Endometrial microvascular endothelial cells (primary cell): Measurements from ENCODE around the gene MARCO. TPM values are rescaled to one million over a fixed set of nuclear protein-coding genes. Genes with fewer than 3 reads are reported as not detected.

ENCODE experiments used
- in situ Hi-C: cut with HindIII; loops from 2 replicates; pipeline ENCODE4 v1.10.0; 2017; ENCODE audit warnings: low sequenced_read_pairs, low pct_unique_long_range_greater_than_20kb; ENCODE audit errors: inconsistent ontology term
- total RNA-seq: library from RNA; depleted of rRNA; stranded (reverse); fragments of >200 nt; gene quantifications from one replicate; pipeline ENCODE4 v1.2.3, GENCODE V29; 2015; ENCODE audit errors: inconsistent ontology term

Gene MARCO, protein sequence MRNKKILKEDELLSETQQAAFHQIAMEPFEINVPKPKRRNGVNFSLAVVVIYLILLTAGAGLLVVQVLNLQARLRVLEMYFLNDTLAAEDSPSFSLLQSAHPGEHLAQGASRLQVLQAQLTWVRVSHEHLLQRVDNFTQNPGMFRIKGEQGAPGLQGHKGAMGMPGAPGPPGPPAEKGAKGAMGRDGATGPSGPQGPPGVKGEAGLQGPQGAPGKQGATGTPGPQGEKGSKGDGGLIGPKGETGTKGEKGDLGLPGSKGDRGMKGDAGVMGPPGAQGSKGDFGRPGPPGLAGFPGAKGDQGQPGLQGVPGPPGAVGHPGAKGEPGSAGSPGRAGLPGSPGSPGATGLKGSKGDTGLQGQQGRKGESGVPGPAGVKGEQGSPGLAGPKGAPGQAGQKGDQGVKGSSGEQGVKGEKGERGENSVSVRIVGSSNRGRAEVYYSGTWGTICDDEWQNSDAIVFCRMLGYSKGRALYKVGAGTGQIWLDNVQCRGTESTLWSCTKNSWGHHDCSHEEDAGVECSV
- total RNA-seq, result not detected

GRCh38 chr2:118942031-118942430 lies at the start of gene MARCO:
Gene MARCO (plus strand): TSS chr2:118942194. CDS start chr2:118942301, 107 bp downstream.
- in situ Hi-C loops, result no loop called here

GRCh38 chr2:118893100-118893499 lies 48.9 kb upstream of the MARCO start:
- in situ Hi-C loops, result no loop called here

DNA sequence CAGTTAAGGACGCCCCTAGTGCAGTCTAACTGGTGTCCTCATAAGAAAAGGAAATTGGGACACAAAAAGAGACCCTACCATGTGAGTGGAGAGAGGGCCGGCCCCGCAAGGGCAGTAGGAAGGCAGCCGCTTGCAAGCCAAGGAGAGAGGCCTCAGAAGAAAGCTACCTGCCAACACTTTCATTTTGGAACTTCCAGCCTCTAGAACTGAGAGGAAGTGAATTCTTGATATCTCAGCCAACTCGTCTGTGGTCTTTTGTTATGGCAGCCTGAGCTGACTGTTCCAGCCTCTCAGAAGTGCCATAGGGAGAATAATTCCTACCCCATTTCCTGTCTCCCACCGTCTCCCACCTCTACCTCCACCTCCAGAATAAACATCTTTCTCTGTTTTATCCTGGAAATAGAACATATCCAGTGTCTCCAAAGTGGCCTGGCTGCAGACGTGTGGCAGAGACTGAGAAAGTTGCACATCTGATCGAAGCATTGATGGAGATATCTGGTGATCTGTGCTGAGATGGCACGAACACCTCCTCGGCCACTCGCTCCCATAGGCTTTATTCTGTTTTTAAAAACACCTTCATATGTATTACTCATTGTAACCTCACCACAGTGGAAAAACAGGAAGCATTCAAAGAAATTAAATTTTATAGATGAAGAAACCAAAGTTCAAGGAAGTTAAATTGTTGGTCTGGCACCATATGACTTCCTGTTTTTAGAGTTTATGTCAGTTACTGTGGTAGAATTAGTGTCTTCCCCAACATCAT lies 39.5 kb upstream of the MARCO start:
- in situ Hi-C loops, result no loop called here

GRCh38 chr2:118903029-118903351 lies 39.0 kb upstream of the MARCO start:
- in situ Hi-C loops, result no loop called here

DNA sequence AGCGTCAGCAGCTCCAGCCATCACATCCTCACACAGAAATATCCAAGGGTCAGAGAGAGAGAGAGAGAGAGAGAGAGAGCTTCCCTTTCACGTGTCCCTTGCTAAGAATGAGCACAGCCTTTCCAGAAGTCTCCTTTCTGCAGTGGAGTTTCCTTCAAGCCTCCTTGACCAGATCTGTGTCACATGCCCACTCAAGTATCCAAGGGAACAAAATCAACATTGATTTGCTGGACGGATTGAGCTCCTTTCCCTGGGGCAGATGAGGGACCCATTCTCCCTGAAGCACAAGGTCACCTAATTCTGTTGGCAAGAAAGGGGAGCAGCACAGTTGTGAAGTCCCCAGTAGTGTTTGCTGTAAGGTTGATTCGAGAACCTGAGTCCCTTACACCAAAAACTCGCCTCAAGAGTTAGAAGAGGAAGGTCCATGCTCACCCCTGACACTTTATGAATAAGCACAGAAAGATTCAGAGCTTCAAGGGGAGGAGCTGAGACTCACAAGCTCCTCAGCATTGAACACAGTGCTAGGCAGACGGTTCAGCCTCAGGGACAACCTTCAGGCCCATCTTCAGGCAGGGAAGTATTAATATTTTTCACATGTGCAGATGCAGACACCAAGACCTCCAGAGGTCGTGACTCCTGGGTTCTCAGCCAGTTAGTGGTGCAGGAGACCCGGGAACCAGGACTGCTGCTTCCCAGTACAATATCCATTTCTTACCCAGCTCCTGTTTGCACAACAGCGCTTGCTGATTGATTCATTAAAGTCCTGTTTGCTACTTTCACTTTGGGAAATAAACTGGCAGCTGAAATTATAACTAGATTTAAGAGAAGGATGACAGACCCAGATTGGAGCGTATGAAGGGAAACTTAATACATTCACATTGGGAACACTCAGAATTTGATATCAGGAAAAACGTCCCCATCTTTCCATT lies 38.2 kb upstream of the MARCO start:
- in situ Hi-C loops, result no loop called here

- in situ Hi-C loops, result no loop called here
Observed at GRCh38 chr2:118905206-118905605, 36.8 kb upstream of the MARCO start.

DNA sequence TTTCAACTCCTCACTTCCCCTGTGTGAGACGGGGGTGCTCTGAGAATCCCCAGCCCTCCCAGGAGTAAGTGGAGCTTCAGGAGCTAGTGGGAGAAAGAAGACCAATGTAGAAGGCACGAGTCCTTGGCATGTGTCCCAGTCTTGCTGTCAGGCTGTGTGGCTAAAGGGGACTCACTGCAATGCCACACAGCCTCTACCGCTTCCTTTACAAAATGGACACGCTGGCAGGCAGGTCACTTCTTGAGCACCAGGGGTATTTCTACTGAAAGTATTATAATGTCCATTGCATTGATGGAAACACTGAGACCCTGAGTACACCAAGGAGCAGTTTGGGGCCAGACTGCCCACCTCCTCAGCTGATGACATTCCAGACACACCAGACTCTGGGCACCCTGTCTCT lies 35.8 kb upstream of the MARCO start:
- in situ Hi-C loops, result no loop called here

DNA sequence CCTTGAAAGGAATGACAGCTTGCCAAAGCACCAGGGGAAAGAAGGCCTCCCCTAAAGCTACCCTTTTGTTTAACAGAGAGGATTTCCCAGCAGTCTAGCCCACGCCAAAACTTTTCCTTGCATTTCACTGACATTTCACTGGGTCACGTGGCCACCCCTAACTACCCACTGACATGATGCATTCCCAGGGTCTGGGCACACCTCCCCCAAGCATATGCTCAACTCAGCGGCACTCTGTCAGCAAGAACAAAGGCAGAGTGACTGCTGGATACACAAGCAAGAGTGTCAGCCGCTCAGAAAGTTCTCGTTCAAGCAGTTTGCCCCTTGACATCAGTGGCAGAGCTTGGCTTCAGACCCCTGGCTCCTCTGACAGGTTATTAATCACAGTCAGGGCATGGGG lies 34.2 kb upstream of the MARCO start:
- in situ Hi-C loops, result no loop called here

- in situ Hi-C loops, result no loop called here
Observed at GRCh38 chr2:118909191-118909590, 32.8 kb upstream of the MARCO start.

DNA sequence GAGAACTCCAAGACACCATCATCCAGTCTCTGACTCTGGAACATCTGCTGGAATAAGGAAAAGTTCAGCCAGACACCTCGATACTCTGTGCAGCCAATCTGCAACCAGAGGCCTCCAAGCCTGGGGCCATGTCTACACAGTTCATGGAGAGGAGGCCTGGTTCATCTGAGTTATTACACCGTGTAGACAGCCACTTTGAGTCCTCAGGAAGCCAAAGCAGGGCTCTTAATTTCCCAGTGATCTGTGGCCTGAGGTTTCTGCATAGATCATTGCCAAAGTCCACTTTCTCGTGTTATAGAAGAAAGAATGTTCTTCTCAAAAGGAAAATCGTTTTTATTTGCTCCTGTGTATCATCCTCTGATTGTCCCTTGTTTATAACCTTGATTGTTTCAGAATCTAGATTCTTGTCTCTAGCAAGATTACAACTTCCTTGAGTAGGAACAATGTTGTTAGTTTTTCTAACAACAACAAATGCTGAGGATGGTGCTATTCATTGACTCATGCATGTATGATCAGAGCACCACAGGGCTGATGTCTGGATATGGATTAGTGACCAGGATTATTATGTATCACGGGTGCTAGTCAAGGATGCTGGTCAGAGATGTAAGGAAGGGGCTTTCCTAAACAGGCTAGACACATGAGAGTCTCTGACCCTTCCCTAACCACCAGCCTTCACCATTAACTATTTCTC lies 30.7 kb upstream of the MARCO start:
- in situ Hi-C loops, result no loop called here

DNA sequence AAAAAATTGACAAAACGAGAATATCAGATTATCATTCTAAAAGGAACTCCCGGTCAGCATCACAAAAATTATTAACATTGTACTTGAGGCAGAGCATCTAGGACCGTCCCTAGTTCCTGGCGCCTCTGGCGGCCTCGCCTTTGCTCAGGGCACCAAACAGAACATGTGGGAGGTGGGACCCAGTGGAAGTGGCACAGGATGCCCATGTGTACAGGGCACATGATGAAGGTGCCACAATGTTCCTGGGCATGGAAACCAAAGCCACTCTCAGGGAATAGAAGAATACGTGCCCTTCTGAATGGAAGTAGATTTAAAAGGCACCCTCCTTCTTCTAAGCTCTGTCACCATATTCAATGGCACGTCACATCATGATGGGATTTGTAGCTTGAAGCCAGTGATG lies 30.1 kb upstream of the MARCO start:
- in situ Hi-C loops, result no loop called here

GRCh38 chr2:118913131-118913802 lies 28.7 kb upstream of the MARCO start:
- in situ Hi-C loops, result no loop called here

DNA sequence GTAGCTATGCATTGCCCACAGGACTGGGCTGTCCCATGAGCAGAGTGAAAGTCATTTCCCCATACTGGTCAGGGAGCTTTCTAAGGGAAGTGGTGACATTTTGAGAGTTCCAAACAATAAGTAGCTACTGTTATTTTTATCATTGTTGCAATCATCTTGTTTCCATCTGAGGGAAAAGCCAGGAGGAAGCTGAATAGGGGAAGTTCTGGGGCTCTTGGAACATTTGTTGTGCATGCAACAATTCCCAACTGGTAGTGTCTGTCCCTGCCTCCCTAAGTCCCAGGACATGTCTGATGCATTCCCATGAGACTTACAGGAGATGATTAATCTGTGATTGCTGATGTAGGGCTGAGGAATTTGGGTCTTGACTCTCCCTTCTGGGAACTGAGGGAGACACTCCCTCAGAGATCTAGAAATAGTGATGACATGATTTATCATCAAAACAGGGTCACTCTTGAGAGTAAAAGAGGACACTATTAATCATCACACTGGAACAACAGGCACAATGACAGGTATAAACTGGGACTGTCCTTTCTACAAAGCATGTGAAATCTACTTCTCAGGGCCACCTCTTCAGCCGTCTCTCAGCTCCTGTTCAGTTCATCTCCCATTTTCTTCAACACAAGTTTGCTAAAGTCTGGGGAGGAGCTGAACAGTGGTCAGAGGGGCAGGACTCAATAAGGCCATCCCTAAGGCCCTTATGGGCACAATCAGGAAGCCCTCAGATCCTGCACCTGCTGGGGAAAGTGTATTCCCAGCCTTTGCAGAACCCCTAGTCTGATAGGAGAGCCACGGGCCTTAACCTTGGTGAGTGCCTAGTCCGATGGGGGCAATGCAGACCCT lies 28.0 kb upstream of the MARCO start:
- in situ Hi-C loops, result no loop called here

DNA sequence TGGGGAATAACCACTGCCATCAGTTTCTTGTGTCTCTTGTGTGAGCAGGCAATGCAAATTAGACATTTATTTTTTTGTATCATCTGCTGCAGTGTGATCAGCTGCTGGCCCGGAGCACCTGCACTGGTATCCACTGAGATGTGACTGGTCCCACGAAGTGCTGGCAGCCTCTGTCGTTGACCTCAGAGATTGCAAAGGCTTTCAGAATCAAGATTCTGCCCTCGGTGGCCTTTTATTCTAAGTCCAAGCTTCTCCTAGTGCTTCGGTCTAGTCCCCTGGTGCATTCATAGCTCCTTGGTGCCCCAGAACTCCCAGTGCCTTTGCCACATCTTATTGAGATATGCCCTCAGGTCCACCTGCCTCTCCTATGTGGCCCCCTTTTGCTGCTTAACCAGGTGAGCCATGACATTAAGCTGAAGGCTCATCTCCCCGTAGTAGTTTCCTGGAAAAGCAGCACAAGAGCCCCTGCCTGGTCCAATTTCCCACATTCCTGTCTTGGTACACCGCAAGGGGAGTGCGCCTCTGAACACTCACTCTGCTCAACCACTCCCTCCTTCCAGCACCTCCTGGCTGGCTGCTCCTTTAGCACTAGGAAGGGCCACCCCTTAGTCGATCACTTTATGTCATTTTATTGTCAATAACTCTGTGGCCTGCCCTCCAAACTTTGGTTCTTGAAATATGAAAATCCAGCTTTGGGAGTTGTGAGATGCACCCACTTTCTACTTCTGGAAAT lies 27.1 kb upstream of the MARCO start:
- in situ Hi-C loops, result no loop called here

DNA sequence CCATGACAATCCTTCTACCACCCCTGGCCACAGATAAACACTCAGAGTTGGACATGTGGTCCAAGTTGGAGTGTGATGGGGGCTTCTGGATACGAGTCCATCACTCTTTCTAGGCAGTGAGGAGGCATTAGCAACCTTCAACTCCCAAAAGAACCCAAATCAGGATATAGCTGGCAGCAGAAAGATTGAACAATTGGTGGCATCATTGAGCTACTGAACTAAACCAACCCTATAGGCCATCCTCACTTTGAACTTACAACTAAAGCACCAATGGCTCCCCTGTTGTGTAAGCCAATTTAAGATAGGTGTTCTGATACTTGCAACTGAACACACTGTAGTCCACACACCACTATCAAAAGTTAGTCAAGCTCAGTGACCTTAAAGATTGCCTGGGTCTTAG lies 24.0 kb upstream of the MARCO start:
- in situ Hi-C loops, result no loop called here

DNA sequence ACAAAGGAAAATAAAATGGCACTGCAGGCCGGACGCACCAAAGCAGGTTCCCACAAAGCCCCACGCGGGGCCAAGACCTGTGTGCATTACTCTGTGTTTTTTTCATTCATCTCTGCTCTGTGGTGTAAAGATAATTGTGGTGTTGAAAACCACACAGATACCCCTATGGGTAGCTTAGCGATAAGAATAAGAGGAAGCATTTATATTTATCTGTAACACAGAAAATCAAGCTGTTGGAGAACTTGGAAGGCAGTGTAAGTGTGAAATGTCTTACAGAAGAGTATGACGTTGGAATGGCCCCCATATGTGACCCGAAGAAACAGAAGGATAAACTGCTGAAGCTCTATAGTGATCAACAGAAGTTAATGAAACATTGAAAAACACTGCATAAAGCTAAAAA lies 20.3 kb upstream of the MARCO start:
- in situ Hi-C loops, result no loop called here

GRCh38 chr2:118922254-118922653 lies 19.7 kb upstream of the MARCO start:
- in situ Hi-C loops, result no loop called here
